T follicular helper cell (primary cell): ENCODE data around the gene ACBD4.

Source experiments
- DNase-seq: peaks from one replicate; pipeline ENCODE4 v3.0.0-alpha.2; 2020; ENCODE audit warnings: low read depth
- total RNA-seq, 2 experiments: gene quantifications; one replicate each; lab custom pipeline; 2026; lab: John Stamatoyannopoulos, UW

ACBD4 gene, protein sequence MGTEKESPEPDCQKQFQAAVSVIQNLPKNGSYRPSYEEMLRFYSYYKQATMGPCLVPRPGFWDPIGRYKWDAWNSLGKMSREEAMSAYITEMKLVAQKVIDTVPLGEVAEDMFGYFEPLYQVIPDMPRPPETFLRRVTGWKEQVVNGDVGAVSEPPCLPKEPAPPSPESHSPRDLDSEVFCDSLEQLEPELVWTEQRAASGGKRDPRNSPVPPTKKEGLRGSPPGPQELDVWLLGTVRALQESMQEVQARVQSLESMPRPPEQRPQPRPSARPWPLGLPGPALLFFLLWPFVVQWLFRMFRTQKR
- 4.3 to 22.6 reads per million in 2 experiments for total RNA-seq

DNA sequence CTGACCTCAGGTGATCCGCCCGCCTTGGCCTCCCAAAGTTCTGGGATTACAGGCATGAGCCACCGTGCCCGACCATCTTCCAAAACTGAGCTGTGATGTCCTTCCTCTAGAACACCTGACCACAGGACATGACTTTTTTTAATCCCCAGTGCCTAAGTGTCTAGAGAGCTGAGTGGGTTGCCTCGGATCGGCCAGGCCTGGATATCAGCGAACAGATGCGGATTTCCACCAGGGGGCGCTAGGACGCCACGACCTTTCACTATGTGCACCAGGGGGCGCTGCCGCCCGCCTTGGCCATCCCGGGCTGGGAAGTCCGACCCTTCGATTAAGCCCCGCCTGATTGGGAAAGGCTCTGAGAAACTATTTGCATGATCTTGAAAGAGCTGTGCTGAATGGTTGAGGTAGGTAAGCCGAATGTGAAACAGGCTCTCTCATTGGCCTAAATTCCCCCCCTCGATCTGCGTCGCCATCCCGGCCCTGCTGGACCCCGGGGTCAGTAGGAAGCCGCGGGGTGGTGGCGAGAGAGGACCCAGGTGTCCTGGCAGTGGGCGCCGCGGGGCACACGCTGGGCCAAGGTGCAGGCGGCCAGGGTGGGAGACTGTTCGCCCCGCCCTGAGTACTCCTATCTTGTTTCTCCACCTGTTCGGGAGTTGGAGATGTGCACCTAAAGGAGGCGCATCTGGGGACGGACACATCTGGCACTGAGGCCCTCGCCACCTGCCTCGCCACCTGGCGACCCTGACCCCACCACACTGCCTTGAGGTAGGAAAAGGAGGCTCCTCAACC lies at the start of gene ACBD4:
Gene ACBD4 (plus strand): TSS at position 496 of the 786 bp plus-strand sequence. CDS start 458 bp downstream, outside the sequence.
- peak; percentile 94 for DNase-seq

DNA sequence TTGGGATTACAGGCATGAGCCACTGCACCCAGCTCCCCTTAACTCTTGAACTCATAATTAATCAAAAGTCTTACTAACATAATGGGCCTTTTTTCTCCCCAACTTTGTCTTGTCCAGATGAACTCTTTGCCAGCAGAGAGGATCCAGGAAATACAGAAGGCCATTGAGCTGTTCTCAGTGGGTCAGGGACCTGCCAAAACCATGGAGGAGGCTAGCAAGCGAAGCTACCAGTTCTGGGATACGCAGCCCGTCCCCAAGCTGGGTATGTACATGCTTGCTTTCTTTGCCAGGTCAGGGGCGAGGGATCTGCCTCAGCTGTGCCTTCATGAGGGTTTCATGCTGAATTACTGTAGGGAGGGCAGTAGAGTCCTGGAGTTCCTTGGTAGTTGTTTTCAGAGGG lies 49.1 kb upstream of the ACBD4 start:
- DNase-seq, result no peak

DNA sequence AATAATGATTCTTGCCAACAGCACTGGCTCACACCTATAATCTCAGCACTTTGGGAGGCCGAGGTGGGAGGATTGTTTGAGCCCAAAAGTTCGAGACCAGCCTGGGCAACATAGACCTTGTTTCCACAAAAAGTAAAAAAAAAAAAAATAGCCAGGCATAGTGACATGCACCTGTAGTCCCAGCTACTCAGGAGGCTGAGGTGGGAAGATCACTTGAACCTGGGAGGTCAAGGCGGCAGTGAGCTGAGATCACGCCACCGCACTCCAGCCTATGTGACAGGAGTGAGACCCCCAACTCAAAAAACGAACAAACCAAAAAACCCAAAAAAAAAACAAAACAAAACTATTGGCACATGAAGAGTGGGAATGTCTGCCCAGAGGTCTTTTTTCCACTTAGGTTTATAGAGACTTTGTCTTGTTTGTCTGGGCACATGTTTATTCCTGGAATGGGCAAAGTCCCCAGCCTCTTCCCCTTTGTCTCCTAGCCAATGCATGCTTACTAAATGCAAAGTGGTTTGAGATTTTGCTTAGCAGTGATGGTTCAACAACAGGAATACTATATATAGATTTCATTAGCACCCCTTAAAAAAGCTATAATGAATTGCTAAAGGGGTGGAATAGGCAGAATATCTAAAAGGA lies 48.5 kb upstream of the ACBD4 start:
- no peak for DNase-seq

DNA sequence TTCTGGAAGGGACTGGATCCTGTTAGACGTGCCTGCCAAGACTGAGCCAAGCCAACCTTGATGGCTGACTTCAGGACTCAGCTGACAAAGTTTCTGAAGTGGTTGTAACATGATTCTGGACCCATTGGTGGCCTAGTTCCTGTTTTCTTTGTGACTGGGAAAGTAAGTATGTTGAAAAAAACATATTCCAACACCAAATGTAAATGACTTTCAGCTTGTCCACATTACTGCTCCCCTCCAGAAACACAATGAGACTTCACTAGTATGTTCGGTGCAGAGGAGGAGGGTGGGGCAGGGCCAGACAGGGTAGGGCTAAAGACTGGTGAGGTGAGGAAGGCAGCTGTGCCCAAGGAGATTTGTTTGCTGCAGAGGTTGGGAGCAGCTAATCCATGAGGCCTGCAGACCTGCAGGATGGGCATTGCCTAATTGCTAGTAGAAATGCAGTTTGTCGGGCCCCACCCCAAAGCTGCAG lies 47.9 kb upstream of the ACBD4 start:
- DNase-seq, result no peak

DNA sequence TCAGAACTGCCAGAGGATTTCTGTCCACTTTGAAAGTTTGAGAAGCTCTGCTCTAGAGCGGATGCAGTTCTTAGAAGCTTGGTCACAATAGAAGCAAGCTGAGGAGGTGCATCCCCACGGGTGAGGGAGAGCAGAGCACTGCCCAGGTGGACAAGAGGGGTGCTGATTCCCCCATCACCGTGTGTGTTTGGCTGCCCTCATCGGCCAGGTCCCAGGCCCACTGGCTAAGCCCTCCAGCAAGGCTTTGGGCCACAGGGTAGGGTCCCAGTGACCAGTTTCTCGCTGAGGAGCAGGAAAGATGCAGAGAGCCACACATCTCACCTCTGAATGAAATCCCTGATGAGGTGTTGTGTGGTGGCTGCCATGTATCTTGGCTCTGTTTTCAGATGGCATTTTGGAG lies 47.5 kb upstream of the ACBD4 start:
- DNase-seq, result no peak

DNA sequence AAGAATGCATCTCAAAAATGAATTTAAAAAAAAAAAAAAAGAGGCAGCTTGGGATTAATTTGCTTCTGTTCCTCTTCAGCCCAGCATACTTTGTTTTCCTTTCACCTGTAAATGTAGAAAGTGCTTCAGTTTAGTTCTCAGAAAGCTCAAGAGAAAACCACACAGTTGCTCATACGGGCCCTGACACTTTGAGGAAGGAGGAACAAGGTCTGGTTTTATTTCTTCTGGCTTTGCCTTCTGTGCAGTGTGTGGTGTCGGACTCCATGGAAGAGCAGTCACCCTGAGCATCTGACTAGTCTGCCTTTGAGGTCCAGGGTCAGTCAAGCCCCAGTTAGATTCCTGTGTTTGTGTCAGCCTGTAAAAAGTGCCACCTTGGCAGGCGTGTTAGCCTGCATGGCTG lies 46.7 kb upstream of the ACBD4 start:
- DNase-seq, result no peak

DNA sequence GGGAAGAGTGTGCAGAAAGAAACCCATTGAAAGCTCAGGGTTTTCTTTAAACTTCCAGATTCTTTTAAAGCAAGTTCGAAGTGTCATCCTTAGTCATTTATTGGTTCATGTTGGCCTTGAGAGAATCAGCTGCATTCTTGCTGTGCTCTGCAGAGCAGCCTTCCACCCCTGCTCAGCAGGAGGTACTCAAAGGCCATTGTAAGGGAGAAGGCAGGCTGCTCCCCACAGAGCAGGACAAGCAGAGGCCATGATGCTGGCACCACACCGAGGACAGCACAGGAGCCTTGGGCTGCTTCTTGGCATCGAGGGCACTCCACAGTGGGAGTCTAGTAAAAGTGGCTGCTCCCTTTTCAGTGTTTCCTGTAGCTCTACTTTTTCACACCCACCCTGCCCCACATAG lies 44.8 kb upstream of the ACBD4 start:
- DNase-seq, result no peak

DNA sequence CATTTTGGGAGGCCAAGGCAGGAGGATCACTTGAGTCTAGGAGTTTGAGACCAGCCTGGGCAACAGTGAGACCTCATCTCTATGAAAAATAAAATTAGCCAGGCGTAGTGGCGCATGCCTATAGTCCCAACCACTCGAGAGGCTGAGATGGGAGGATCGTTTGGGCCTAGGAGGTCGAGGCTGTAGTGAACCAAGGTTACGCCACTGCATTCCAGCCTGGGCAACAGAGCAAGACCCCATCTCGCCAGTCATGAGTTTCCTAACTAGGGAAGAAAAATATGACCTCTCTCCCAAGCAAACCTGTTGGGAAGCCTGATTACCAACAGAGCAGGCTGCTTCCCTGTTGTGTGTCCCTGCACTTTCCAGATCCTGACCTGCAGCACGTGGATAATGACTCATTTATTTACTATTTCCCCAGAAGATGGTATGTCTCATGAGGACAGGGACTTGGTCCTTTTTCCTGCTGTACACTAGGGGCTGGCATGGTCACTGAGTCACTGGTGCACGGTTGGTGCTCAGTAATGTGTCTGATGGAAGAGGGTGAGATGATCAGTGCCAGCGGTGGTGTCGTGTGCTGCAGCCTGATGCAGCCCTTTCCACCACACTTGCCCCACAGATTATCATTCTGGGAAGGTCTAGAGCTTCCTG lies 43.6 kb upstream of the ACBD4 start:
- DNase-seq, result no peak

DNA sequence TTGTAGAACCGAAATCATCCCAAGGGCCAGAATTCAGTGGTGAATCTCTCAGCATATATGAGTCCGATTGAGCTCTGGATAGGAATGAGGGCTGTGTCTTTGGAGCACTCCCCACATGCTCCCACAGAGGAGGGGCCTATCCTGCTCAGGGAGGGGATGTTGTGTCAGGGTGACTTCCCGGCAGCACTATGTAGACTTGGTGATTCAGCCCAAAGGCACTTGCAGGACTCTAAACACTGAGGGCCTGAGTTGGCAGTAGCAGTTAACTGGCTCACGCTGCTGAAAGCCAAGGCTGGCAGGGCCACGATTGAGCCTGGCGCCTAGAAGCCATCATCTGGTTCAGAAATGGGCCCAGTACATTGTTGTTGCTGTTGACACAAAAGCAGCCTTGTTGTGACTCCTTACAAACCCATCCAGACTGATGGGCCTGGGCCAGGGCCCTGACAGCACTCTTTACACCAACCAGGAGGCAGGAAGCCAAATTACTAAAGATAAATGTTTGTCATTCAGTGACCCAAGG lies 42.5 kb upstream of the ACBD4 start:
- DNase-seq, result no peak

DNA sequence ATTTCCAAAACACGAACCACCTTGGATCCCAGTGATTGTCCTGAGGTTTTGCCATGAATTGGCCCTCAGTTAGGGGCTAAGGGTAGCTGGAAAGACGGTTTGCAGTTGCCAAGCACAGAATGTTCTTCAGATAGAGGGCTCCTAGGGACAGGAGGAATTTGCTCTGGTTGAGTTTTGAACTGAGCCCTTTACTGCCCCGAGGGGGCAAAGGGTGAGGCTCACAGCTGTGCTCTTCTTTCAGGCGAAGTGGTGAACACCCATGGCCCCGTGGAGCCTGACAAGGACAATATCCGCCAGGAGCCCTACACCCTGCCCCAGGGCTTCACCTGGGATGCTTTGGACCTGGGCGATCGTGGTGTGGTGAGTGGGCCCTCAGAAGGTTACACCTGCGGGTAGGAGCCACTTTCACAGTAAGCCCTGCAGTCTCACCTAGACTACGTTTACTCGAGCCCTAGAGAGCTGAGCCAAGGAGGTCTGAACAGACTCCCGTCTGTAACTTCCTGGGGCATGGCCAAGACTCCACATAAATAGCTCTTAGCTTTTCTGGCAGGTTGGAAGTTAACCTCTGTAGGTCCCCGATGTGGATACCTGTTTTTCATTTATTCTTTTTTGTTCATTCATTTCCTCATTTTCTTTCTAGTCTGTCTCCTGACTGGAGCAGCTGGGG lies 41.9 kb upstream of the ACBD4 start:
- DNase-seq, result no peak

DNA sequence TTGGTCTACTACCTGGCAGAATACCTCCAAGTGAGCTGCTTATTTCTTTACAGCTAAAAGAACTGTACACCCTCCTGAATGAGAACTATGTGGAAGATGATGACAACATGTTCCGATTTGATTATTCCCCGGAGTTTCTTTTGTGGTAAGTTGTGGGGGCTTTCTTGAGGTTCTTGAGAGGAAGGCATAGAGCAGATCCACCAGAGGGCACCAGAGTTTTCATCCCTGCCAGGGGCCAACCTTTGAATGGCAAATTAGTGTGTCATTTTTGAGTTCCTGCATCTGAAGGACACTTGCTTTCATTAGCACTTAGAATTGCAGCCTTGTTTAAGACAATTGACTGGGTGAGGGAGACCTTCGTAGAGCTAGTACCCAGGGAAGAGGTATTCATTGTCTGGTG lies 39.3 kb upstream of the ACBD4 start:
- no peak for DNase-seq

DNA sequence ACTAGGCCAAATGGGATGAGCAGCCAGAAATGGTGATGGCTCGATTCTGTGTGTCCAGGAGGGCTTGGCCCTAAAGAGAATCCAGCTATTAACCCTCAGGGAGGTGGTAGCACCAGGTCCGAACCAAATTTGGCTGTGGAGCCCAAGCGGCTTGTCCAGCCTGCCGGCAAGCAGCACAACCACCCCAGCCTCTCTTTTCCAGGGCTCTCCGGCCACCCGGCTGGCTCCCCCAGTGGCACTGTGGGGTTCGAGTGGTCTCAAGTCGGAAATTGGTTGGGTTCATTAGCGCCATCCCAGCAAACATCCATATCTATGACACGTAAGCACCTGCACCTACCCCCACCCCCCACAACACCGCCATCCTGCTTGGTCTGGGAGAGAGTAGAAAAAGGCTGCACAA lies 38.6 kb upstream of the ACBD4 start:
- DNase-seq, result no peak

DNA sequence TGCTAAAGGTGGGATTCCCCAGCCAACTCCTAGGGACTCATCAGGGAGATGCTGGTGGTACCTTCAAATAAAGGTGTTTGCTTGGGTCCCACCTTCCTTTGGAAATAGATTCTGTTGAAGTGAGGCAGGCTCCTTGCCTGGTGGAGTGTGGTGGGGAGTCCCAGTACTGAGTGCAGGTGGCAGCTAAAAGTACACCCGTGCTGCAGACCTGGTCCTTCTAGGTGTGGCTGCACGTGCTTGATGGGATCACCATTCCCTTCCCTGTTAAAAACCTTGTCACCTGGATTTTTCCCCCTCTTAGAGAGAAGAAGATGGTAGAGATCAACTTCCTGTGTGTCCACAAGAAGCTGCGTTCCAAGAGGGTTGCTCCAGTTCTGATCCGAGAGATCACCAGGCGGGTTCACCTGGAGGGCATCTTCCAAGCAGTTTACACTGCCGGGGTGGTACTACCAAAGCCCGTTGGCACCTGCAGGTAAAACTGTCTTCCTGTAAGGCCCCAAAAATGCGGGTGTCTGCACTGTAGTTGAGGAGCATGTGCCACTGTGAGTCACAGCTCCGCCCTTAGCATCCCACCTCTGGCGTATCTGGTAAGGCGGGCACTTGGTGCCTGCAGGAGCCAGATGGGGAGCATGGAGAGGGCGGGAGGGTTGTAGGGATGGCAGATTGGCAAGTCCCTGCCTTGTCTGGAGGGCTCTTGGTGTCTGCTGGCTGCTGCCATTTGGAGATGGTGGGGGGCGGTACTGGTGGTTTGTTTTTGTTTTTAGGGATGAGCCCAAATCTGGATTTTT lies 37.2 kb upstream of the ACBD4 start:
- DNase-seq, result no peak

DNA sequence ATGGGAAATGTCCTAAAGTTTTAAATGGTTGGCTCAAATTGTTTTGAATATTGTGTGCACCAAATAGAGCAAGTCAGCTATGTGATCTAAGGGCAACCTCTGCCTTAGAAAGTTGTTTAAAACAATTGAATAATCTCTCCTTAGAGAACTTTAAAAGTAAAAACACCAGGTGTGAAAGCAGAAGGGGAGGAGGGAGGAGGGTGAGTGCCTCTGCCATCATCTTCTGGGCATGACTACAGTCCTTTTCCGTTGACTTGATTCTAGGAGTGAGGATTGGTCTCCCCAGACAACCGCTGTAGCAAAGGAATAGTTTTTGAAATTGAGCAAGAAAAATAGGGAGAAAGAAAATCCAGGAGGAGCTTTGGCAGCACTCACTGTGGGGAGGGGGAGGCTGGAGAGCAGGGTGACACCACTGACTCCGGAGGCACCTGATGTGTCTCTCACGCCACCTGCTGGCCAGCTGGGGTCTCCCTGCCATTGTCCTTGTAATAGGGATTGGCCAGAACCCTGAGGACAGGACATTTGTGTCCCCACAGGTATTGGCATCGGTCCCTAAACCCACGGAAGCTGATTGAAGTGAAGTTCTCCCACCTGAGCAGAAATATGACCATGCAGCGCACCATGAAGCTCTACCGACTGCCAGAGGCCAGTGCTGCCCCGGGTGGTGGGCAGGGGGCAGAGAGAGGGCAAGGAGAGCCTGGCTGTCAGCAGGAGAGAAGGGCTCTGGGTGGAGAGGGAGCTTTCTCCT lies 36.4 kb upstream of the ACBD4 start:
- peak; percentile 64 for DNase-seq

DNA sequence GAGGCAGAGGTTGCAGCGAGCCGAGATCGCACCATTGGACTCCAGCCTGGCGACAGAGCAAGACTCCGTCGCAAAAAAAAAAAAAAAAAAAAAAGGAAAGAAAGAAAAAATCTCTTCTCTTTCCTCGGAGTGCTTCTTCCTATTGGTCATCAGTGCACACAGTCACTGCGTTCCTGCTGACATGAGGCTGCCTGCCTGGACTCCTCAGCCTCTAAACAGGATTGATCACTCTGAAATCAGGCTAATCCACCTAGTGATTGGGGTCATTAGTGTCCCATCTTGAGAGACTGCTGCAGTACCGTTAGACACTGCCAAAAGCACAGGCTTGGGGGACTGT lies 34.0 kb upstream of the ACBD4 start:
- no peak for DNase-seq

DNA sequence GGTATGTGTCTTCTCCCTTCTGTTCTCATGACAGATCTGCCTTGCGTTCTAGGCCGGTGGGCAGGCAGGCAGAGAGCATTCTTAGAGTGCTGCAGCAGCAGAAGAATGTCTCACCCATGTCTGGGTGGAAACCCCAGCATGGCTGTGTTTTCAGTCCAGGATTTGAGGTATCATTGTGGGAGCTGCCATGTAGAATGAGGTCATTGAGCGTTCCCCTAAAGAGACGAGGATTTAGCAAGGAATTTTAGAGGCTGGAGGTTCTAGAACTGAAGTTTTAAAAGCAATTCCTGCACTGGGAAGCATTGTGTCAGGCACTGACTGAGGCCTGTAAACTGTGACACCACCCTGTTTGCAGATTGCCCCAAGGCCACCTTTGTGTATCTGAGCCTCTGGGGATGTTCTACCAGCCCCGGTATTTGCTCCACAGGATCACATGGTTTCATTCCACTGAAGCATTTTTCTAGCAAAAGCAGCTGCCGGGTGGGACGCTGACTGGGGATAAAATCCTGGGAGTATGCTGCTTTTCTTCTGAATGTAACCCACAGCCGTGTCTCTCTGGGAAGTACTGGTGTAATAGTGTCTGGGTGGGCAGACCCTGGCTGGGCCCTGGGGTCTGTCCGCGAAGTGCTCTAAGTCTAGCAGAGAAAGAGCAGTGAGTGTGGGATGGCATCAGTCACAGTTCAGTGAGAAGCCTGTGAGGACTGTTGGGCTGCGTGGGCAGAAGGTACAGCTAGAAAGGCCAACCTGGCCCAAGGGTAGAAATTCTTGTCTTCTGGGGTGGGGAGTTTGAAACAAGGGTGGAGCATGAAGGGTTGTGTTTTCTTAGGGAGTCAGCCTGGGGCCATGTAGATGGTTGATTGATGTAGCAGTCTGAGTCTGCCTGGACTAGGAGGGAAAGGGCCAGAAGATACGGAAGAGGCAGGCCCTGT lies 33.3 kb upstream of the ACBD4 start:
- no peak for DNase-seq

DNA sequence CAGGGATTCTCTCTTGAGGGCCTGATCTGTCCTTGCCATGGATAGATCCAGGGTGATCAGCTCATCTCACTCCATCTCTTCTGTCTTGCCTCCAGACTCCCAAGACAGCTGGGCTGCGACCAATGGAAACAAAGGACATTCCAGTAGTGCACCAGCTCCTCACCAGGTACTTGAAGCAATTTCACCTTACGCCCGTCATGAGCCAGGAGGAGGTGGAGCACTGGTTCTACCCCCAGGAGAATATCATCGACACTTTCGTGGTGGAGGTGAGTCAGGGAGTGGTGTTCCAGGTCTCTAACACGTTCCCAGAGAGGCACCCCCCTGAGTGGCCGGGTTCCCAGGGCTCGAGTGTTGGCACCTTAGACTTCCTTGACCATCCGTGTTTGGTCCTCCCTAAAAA lies 32.6 kb upstream of the ACBD4 start:
- no peak for DNase-seq

DNA sequence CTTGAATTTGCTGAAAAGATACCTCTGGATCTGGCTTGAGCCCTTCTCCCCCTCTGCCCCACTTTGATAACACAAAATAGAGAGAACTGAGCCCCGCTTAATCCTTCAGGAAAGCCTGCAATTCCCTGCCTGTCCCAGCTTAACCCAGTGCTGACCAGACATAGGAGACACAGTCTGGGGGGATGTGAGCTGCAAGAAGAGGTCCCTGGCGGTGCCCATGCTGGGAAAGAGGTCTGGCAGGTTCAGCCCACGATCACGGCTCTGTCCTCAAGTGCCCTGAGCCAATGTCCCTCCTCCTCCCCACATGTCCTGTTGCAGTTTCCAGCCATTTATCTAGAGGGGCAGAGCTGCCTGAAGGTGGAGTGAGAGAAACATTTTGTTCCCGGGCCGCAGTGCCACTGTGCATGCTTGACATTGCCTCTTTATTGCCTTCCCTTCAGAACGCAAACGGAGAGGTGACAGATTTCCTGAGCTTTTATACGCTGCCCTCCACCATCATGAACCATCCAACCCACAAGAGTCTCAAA lies 32.2 kb upstream of the ACBD4 start:
- no peak for DNase-seq

DNA sequence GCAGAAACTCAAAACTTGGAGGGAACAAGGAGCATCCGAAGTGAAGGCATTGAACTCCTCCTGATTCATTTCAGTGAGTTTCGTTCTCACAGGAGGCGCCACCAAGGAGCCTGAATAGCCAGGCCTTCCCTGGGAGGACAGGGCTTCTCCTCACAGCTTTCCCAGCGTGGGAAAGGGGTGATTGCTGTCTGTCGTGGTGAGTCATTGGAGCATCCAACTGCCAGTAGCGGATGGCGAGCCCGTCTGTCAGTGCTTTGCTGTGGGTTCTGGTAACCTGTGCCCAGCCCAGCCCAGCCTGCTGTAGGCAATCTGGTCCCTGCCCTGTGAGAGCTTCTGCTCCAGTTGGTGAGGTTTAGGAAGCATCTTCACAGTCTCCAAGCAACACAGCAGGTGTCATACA lies 31.5 kb upstream of the ACBD4 start:
- no peak for DNase-seq
